ENCODE data around the gene PXDN.

GRCh38 chr2:1758171-1758570 is 13.9 kb upstream of the PXDN start:
- TF ChIP-seq, protein P1, sequence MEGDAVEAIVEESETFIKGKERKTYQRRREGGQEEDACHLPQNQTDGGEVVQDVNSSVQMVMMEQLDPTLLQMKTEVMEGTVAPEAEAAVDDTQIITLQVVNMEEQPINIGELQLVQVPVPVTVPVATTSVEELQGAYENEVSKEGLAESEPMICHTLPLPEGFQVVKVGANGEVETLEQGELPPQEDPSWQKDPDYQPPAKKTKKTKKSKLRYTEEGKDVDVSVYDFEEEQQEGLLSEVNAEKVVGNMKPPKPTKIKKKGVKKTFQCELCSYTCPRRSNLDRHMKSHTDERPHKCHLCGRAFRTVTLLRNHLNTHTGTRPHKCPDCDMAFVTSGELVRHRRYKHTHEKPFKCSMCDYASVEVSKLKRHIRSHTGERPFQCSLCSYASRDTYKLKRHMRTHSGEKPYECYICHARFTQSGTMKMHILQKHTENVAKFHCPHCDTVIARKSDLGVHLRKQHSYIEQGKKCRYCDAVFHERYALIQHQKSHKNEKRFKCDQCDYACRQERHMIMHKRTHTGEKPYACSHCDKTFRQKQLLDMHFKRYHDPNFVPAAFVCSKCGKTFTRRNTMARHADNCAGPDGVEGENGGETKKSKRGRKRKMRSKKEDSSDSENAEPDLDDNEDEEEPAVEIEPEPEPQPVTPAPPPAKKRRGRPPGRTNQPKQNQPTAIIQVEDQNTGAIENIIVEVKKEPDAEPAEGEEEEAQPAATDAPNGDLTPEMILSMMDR (conservative IDR thresholded peaks at IDR 0.05; ENCODE audit: low read depth, low read length) = no peak
- TF ChIP-seq MAFK (IDR thresholded peaks at IDR 0.05; ENCODE audit: low read depth, low read length) (no peak), SMC3 (IDR thresholded peaks at IDR 0.05; ENCODE audit: low read depth, low read length) (no peak), MAZ (IDR thresholded peaks at IDR 0.05; ENCODE audit: borderline replicate concordance, low read depth, low read length) (no peak), CEBPB (IDR thresholded peaks at IDR 0.05; ENCODE audit: low read depth, low read length) (no peak), POLR2A (IDR thresholded peaks at IDR 0.05; ENCODE audit: low read depth, low read length) (no peak), MXI1 (IDR thresholded peaks at IDR 0.05; ENCODE audit: borderline replicate concordance, low read depth, low read length) (no peak), RFX5 (IDR thresholded peaks at IDR 0.05; ENCODE audit: low read depth, low read length) (no peak)
- TF ChIP-seq, protein P2, sequence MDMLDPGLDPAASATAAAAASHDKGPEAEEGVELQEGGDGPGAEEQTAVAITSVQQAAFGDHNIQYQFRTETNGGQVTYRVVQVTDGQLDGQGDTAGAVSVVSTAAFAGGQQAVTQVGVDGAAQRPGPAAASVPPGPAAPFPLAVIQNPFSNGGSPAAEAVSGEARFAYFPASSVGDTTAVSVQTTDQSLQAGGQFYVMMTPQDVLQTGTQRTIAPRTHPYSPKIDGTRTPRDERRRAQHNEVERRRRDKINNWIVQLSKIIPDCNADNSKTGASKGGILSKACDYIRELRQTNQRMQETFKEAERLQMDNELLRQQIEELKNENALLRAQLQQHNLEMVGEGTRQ (IDR thresholded peaks at IDR 0.05; ENCODE audit: low read depth, low read length) = no peak
